PC-9 (cell line): Measurements from ENCODE around the gene GALK1.

ENCODE experiments used
- EZH2 ChIP-seq: fragments of 200-600 bp; sonication (generic); IDR thresholded peaks from 2 replicates; pipeline ENCODE4 v1.8.0; 2017; ENCODE audit warnings: antibody characterized with exemption, low read depth
- TF ChIP-seq, protein P1 (sequence below): fragments of 200-600 bp; sonication (generic); conservative IDR thresholded peaks from 2 replicates; pipeline ENCODE4 v1.6.1; 2017; ENCODE audit warnings: mixed run types, antibody characterized with exemption, mild to moderate bottlenecking, moderate library complexity

DNA sequence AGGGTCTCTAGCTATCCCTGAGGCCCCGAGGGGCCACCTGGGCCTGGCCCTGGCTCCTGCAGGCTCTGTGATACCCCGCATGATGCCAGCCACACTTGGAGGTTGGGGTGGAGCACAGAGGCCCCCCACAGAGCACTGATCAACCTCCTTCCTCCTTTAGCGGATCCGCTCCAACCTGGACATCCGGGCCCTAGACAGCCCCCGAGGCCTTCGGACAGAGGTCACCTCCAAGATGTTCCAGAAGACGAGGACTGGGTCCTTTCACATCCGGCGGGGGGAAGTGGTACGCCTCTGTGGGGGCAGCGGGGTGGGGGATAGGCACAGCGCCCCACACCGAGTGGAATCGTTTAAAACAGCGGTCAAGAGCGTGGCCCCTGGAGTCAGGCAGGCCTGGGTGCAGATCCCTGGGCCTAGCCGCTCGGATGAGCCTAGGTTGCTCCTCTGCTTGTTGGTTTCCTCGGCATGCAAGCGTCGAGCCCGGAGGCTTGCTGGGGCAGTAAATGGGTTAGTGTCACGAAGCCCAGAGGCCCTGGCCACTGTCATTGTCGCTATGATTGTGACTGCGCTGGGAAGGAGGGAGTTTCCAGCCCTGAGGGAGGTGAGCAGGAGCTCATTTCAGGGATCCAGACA lies 33.8 kb downstream of the GALK1 start:
- TF ChIP-seq, protein P1, sequence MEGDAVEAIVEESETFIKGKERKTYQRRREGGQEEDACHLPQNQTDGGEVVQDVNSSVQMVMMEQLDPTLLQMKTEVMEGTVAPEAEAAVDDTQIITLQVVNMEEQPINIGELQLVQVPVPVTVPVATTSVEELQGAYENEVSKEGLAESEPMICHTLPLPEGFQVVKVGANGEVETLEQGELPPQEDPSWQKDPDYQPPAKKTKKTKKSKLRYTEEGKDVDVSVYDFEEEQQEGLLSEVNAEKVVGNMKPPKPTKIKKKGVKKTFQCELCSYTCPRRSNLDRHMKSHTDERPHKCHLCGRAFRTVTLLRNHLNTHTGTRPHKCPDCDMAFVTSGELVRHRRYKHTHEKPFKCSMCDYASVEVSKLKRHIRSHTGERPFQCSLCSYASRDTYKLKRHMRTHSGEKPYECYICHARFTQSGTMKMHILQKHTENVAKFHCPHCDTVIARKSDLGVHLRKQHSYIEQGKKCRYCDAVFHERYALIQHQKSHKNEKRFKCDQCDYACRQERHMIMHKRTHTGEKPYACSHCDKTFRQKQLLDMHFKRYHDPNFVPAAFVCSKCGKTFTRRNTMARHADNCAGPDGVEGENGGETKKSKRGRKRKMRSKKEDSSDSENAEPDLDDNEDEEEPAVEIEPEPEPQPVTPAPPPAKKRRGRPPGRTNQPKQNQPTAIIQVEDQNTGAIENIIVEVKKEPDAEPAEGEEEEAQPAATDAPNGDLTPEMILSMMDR: no peak
- TF ChIP-seq EZH2: no peak
